GM19324 (cell line): ENCODE measurements around the gene MAPKAPK5.
"Not testable (repeated sequence)": the region's sequence is repeated elsewhere in the genome, so short reads cannot be mapped to it uniquely, and the experiment has no call there.

Source experiments
- ATAC-seq: cut with Tn5 transposase; IDR thresholded peaks from one replicate; pipeline ENCODE4 v1.9.1; 2021; ENCODE audit warnings: mild to moderate bottlenecking, moderate library complexity; ENCODE audit not compliant: unreplicated experiment, low FRiP score

The MAPKAPK5 gene

DNA sequence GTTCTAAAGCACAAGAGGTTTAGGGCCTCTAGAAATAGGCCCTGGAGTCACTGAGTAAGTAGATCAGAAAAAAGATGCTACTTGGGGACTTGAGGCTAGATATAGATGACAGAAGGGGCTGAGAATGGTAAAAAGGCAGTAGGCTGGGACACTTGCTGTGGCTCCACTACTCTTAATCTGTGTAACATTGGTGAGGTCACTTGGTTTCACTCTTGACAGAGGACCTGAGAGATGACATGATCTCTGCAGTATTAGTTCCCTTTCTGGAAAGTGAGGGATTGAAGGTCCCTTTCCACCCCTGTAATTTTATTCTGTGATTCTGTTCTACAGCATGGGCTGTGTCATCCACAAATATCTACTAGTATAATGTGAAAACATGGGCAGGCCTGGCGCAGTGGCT lies 39.7 kb downstream of the MAPKAPK5 start:
- ATAC-seq = no peak

DNA sequence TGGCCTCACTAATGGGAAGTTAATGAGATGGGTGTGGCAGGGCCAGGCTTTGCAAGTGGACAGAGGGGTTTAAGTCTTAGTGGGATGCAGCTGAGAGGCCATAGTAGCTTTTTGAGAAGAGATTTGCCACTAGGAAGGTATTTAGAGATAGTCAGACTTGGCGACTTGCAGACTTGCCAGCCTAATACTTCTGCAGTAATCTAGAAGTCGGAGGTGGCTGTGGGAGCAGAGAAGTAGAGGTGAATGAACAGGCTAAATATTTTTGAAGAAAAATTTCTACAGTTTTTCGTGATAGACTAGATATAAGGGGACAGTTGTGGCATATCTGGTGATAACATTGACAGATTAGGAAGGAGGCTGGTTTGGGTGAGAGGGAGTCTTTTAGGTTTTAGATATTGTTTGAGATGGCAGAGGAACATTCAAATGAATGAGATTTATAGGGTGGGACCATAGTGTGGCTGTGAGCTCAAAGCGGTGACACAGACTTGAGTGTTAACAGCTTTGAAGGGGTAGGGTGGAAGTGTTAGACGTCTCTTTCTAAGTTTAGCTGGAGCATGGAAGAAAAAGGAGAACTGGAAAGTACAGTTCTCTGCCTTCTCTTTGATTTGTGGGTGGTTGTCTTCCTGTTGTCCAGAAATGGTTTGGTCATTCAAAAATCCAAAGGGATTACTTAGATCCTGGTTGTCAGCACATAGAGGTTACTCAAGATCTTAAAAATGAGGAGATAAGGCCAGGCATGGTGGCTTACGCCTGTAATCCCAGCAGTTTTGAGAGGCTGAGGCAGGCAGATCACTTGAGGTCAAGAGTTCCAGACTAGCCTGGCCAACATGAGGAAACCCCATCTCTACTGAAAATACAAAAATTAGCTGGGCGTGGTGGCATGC lies 44.9 kb downstream of the MAPKAPK5 start:
- no peak for ATAC-seq

GRCh38 chr12:111887926-111888745 lies 46.1 kb downstream of the MAPKAPK5 start:
- ATAC-seq = no peak

- ATAC-seq = no peak
Measured at GRCh38 chr12:111893287-111893686, 51.3 kb downstream of the MAPKAPK5 start.

DNA sequence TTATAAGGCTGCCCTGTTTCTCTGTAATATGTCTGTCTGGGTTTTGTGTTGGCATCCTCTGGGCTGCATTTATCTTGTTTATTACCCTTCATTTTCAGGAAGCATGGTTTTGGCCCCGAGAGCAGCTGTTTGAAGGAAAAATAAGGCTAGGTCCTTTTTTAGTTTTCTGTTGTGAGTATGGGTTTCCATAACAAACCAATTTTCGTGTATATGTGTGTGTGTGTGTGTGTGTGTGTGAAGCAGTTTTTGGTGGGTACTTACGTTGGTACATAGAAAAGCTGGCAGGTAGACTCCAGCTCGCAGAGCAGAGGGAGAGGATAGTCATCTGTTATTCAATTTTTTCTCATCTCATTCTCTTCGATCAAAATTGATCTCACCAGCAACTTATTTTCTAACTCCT lies 52.5 kb downstream of the MAPKAPK5 start:
- ATAC-seq = no peak

DNA sequence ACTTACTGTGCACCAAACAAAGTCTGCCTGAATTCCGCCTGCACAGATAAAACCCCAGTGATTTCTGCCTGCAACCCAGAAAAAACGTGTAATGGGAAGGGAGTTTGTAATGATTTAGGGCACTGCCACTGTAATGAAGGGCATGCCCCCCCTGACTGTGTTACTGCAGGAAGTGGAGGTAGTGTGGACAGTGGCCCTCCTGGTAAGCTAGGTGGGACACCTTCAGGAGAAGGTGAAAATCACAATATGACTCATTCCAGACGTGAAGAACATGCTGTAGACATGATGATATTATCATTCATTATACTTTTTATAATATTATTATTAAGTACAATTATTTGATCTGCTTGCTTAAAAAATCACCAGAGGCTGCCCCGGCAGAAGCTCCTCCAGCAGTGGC lies 59.2 kb downstream of the MAPKAPK5 start:
- ATAC-seq = no peak

- no peak for ATAC-seq
Measured at GRCh38 chr12:111904446-111904975, 62.5 kb downstream of the MAPKAPK5 start.

DNA sequence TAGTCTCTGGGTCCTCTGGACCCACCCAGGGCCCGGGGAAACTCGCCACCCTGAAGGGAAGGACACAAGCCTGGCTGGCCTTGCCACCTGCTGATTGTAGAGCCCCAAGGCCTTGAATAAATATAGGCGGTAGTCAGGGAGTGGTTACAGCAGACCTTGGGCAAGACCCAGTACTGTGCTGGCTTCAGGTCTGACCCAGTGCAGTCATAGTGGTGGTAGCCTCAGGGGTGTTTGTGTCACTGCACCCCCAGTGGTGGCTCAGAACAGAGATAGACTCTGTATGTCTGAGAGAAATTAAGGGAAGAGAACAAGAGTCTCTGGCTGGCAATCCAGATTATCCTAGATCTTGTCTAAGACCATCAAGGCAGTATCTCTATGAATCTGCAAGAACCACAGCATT lies 63.5 kb downstream of the MAPKAPK5 start:
- ATAC-seq = no peak

DNA sequence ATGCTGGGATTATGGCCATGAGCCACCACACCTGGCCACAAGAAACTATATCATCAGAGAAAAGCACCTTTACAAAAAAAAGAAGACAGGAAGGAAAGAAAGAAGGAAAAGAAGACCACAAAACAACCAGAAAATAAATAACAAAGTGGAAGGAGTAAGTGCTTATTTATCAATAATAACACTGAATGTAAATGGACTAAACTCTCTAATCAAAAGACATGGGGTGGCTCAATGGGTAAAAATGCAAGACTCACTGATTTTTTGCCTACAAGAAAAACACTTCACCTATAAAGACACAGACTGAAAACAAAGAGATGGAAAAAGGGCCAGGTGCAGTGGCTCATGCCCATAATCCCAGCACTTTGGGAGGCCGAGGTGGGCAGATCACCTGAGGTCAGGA lies 65.7 kb downstream of the MAPKAPK5 start:
- no peak for ATAC-seq

GRCh38 chr12:111925171-111925570 lies 83.1 kb downstream of the MAPKAPK5 start:
- ATAC-seq = no peak

- no peak for ATAC-seq
Measured at GRCh38 chr12:111926631-111927030, 84.6 kb downstream of the MAPKAPK5 start.

DNA sequence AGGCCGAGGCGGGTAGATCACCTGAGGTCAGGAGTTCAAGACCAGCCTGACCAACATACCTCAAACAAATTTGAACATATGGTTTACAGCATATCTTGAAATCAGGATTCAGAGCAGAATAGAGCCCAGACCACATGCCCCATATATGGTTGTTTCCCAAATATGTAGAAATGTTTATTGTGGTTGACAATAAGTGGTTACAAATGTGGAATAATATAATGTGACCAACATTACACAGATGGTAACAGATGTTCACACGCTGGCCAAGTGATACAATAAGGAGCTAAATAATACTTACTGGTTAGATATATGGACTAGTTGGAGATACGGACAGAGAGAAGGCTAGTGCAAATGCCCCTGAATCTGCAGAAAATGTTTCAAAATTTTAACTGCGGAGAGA lies 85.3 kb downstream of the MAPKAPK5 start:
- no peak for ATAC-seq

DNA sequence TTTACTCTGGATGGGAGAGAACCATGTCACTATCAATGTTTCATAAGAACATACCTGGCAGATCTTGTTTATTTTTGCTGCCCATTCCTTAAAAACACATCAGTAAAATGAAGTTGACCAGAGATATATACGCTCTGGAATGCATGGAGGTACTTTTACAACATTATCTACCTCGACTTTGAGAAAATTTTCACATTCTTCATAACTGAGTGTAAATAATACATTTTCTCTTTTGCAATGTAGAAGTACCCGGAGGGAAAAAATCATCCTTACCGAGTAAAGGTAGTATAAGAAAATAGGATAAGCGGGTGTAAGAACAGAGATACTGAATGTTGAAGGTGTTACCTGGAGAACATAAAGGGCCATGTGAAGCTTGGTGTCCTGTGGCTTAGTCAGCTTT lies 90.2 kb downstream of the MAPKAPK5 start:
- no peak for ATAC-seq

GRCh38 chr12:111936869-111937268 lies 94.8 kb downstream of the MAPKAPK5 start:
- ATAC-seq = no peak

DNA sequence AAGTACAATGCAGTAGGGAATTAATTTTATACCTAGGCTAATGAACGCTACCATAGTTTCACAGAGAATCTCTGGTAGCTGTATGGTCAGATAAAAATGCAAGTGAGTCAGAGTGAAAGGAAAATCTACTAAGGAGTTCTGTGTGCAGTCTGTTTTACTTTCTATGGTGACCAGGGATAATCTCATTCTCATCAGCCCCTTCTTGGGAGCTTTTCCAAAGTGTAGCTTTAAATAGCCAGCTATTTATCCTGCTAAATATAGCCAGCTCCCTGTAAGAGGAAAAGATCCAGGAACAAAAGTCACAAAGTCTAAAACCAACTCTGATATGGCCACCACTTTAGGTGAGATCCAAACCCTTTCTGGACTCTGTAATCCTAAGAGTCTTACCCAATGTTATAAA lies 95.4 kb downstream of the MAPKAPK5 start:
- ATAC-seq = no peak

DNA sequence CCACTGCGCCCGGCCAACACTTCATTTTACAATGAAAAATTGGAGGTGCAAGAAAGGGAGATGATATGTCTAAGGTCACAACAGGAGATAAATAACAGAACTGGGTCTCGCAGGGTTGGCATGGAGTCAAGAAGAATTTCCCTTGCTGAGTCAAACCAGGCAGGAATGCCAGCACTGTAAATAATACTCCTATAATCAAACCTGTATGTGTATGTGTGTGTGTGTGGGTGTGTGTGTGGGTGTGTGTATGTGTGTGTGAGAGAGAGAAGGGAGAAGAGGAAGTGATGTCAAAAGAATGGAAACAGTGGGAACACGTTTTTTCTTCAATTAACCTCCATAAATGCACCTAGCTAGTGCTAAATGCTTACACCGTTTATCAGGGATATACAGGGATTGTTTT lies 100.5 kb downstream of the MAPKAPK5 start:
- ATAC-seq = no peak

- ATAC-seq = no peak
Measured at GRCh38 chr12:111943929-111944328, 101.9 kb downstream of the MAPKAPK5 start.

- not testable (repeated sequence) for ATAC-seq
Measured at GRCh38 chr12:111950961-111951676, 109.1 kb downstream of the MAPKAPK5 start.
